ENCODE data around the gene RIPOR2. TPM values are rescaled to one million over a fixed set of nuclear protein-coding genes. Genes with fewer than 3 reads are reported as not detected.

RIPOR2 gene, protein sequence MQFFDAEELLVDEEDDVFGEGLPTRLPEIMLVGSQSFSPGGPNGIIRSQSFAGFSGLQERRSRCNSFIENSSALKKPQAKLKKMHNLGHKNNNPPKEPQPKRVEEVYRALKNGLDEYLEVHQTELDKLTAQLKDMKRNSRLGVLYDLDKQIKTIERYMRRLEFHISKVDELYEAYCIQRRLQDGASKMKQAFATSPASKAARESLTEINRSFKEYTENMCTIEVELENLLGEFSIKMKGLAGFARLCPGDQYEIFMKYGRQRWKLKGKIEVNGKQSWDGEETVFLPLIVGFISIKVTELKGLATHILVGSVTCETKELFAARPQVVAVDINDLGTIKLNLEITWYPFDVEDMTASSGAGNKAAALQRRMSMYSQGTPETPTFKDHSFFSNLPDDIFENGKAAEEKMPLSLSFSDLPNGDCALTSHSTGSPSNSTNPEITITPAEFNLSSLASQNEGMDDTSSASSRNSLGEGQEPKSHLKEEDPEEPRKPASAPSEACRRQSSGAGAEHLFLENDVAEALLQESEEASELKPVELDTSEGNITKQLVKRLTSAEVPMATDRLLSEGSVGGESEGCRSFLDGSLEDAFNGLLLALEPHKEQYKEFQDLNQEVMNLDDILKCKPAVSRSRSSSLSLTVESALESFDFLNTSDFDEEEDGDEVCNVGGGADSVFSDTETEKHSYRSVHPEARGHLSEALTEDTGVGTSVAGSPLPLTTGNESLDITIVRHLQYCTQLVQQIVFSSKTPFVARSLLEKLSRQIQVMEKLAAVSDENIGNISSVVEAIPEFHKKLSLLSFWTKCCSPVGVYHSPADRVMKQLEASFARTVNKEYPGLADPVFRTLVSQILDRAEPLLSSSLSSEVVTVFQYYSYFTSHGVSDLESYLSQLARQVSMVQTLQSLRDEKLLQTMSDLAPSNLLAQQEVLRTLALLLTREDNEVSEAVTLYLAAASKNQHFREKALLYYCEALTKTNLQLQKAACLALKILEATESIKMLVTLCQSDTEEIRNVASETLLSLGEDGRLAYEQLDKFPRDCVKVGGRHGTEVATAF
- not detected in 5 replicates for total RNA-seq (2022; extraction: Qiagen RNA extraction; ENCODE audit: low read depth)

GRCh38 chr6:24935366-24936152 lies at the start of gene RIPOR2:
Gene RIPOR2 (minus strand): TSS chr6:24935960. CDS start chr6:24935898, 62 bp downstream.

GRCh38 chr6:24798740-24799540 lies 136.8 kb downstream of the RIPOR2 start, which contains the start of gene ARMH2:
Gene ARMH2 (minus strand): TSS chr6:24798917. CDS start chr6:24798857, 60 bp downstream.

DNA sequence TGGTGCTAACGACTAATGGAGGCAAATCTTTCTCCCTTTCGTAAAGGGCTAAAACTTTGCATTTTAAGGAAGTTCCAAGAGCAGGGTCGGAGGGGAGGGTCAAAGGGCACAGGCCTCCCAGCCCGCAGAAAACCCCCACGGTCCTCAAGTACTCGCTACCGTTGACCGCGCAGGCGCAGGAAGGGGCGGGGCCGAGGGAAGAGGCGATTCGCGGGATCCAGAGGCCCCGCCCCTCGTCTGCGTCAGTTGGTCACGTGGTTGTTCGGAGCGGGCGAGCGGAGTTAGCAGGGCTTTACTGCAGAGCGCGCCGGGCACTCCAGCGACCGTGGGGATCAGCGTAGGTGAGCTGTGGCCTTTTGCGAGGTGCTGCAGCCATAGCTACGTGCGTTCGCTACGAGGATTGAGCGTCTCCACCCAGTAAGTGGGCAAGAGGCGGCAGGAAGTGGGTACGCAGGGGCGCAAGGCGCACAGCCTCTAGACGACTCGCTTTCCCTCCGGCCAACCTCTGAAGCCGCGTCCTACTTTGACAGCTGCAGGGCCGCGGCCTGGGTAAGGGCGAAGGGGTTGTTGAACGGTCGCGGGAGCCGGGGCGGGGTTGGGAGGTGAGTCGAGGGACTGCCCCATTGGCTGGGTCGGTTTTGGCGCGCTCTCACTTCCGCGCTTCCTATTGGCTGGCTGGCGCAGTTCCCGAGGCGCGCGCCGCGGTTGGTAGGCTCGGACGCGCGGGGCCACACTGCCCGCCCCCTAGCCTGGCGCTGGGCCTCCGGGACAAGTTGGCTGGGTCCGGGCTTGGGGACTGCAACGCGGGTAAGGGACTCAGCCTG lies 160.9 kb downstream of the RIPOR2 start, which contains the start of gene GMNN:
Gene GMNN, plus strand, starts transcription at position 242 of the 824 bp plus-strand sequence. CDS start 2,310 bp downstream, outside the sequence.

Other genes starting within 250 kb of the RIPOR2 start
- gene C6orf62, start 216.8 kb downstream of the RIPOR2 start, total RNA-seq (2022; extraction: Qiagen RNA extraction; ENCODE audit: low read depth), result 54.0 to 62.4 TPM (median 56.7 TPM) in 5 replicates
- gene GMNN, start 161.0 kb downstream of the RIPOR2 start, total RNA-seq (2022; extraction: Qiagen RNA extraction; ENCODE audit: low read depth), result 52.8 to 59.8 TPM (median 56.4 TPM) in 5 replicates
- not detected in 5 replicates for gene ARMH2, start 137.0 kb downstream of the RIPOR2 start, total RNA-seq (2022; extraction: Qiagen RNA extraction; ENCODE audit: low read depth)

Measured in A549 treated with DMSO at 1 μM for 4 hours (cell line).